SK-N-SH (cell line): Measurements from ENCODE around the gene CST9. TPM values are rescaled to one million over a fixed set of nuclear protein-coding genes. Genes with fewer than 3 reads are reported as not detected.

Experiments used
- CTCF ChIA-PET: fragments of 300-600, 350-600 bp; formaldehyde crosslinking; extraction: SDS; loops from one replicate; lab custom pipeline; 2021; lab: Yijun Ruan, JAX
- POLR2A ChIA-PET: fragments of 350-600 bp; sonication (Branson Sonifier 250); formaldehyde crosslinking; extraction: SDS; loops from one replicate; lab custom pipeline; 2020; ENCODE audit warnings: antibody characterized with exemption, inconsistent platforms; lab: Yijun Ruan, JAX
- DNase-seq: peaks from one replicate; pipeline ENCODE4 v3.0.0; 2012
- H2AFZ ChIP-seq: fragments of 200-600 bp; sonication (generic); 2 replicates; pipeline ENCODE4 v1.8.1; 2016; ENCODE audit warnings: antibody characterized with exemption, mild to moderate bottlenecking, low read depth
- H3F3A ChIP-seq: fragments of 200-600 bp; sonication (generic); replicated peaks from 2 replicates; pipeline ENCODE3; 2016; ENCODE audit warnings: antibody characterized with exemption, mild to moderate bottlenecking; ENCODE audit not compliant: insufficient read depth
- H3K27ac ChIP-seq, 2 experiments: fragments of 200-500 bp in 1 of 2; fragments of 200-600 bp in 1 of 2; sonication (Bioruptor generic) in 1 of 2; sonication (generic), shearing (Covaris generic) in 1 of 2; 2 replicates each; pipeline versions ENCODE4 v1.5.1 to v1.6.1; 2014 to 2016; ENCODE audit warnings: low read depth in 2 of 2, inconsistent platforms in 1 of 2, low read length in 1 of 2, mild to moderate bottlenecking in 1 of 2, mixed read lengths in 1 of 2
- H3K27me3 ChIP-seq: fragments of 200-600 bp; sonication (generic), shearing (Covaris generic); 2 replicates; pipeline ENCODE4 v1.6.1; 2016; ENCODE audit warnings: mixed run types; ENCODE audit not compliant: insufficient read depth
- H3K36me3 ChIP-seq, 2 experiments: fragments of 200-500 bp in 1 of 2; fragments of 200-600 bp in 1 of 2; sonication (Bioruptor generic) in 1 of 2; sonication (generic) in 1 of 2; replicated peaks in 1 of 2; 2 replicates each; pipeline versions ENCODE3 to v1.5.1; 2014 to 2016; ENCODE audit warnings: low read length in 1 of 2, mild to moderate bottlenecking in 1 of 2; ENCODE audit not compliant: insufficient read depth in 2 of 2, control insufficient read depth in 1 of 2
- H3K4me1 ChIP-seq, 2 experiments: fragments of 200-500 bp in 1 of 2; fragments of 200-600 bp in 1 of 2; sonication (Bioruptor generic) in 1 of 2; sonication (generic), shearing (Covaris generic) in 1 of 2; 2 replicates each; pipeline versions ENCODE4 v1.5.1 to v1.6.1; 2014 to 2016; ENCODE audit warnings: low read depth in 1 of 2, low read length in 1 of 2, mixed run types in 1 of 2; ENCODE audit not compliant: insufficient read depth in 2 of 2, control insufficient read depth in 1 of 2
- H3K4me2 ChIP-seq: fragments of 200-600 bp; sonication (generic), shearing (Covaris generic); 2 replicates; pipeline ENCODE4 v1.6.1; 2017; ENCODE audit warnings: mixed run types
- H3K4me3 ChIP-seq, 2 experiments: fragments of 200-500 bp in 1 of 2; fragments of 200-600 bp in 1 of 2; sonication (Bioruptor generic) in 1 of 2; sonication (generic), shearing (Covaris generic) in 1 of 2; 2 replicates each; pipeline versions ENCODE4 v1.5.1 to v1.8.1; 2014 to 2016; ENCODE audit warnings: low read depth in 2 of 2, inconsistent platforms in 1 of 2, low read length in 1 of 2, mild to moderate bottlenecking in 1 of 2, mixed read lengths in 1 of 2, moderate library complexity in 1 of 2
- H3K79me2 ChIP-seq: fragments of 200-600 bp; sonication (generic); 2 replicates; pipeline ENCODE4 v1.8.1; 2017; ENCODE audit warnings: mild to moderate bottlenecking; ENCODE audit not compliant: insufficient read depth
- H3K9ac ChIP-seq: fragments of 200-600 bp; sonication (generic); 2 replicates; pipeline ENCODE4 v1.6.1; 2017; ENCODE audit warnings: mixed run types
- H3K9me2 ChIP-seq: fragments of 200-600 bp; sonication (generic); 2 replicates; pipeline ENCODE4 v1.6.1; 2017; ENCODE audit warnings: mixed run types
- H3K9me3 ChIP-seq: fragments of 200-600 bp; sonication (generic); 2 replicates; pipeline ENCODE4 v1.6.1; 2017; ENCODE audit warnings: mixed run types, mild to moderate bottlenecking, moderate library complexity
- H4K20me1 ChIP-seq: fragments of 200-600 bp; sonication (generic); 2 replicates; pipeline ENCODE4 v1.6.1; 2017; ENCODE audit warnings: mild to moderate bottlenecking, mixed run types; ENCODE audit not compliant: insufficient read depth
- CHD2 ChIP-seq: fragments of 150-350 bp; IDR thresholded peaks from 2 replicates; pipeline ENCODE4 v1.6.1; 2018; ENCODE audit warnings: low read length; ENCODE audit not compliant: partially characterized antibody
- ELF1 ChIP-seq: IDR thresholded peaks from 2 replicates; pipeline ENCODE4 v1.4.0; 2012
- FOSL2 ChIP-seq: IDR thresholded peaks from 2 replicates; pipeline ENCODE4 v1.4.0; 2012; ENCODE audit warnings: low read depth, mild to moderate bottlenecking, moderate library complexity, borderline replicate concordance
- GABPA ChIP-seq: IDR thresholded peaks from 2 replicates; pipeline ENCODE4 v1.4.0; 2012; ENCODE audit warnings: low read depth, mild to moderate bottlenecking
- GATA2 ChIP-seq: sonication (generic); formaldehyde crosslinking; IDR thresholded peaks from 2 replicates; pipeline ENCODE4 v1.5.0; 2020; ENCODE audit warnings: mild to moderate bottlenecking, missing genetic modification reagents
- JUND ChIP-seq: IDR thresholded peaks from 2 replicates; pipeline ENCODE4 v1.4.0; 2012
- MXI1 ChIP-seq: IDR thresholded peaks from 2 replicates; pipeline ENCODE4 v1.6.1; 2012; ENCODE audit warnings: mild to moderate bottlenecking, low read depth, low read length, improper control_type of control experiment
- RCOR1 ChIP-seq: fragments of 150-350 bp; IDR thresholded peaks from 2 replicates; pipeline ENCODE4 v1.6.1; 2017; ENCODE audit warnings: antibody characterized with exemption, low read length
- SIN3A ChIP-seq: IDR thresholded peaks from 2 replicates; pipeline ENCODE4 v1.6.1; 2012; ENCODE audit warnings: low read depth, mild to moderate bottlenecking, low read length, moderate library complexity, borderline replicate concordance
- SMC3 ChIP-seq: IDR thresholded peaks from 2 replicates; pipeline ENCODE4 v1.6.1; 2012; ENCODE audit warnings: low read depth, low read length, improper control_type of control experiment
- TAF1 ChIP-seq: IDR thresholded peaks from 2 replicates; pipeline ENCODE4 v1.6.1; 2012; ENCODE audit warnings: low read depth, mild to moderate bottlenecking, low read length, moderate library complexity, borderline replicate concordance
- TCF12 ChIP-seq: IDR thresholded peaks from 2 replicates; pipeline ENCODE4 v1.4.0; 2012
- TEAD4 ChIP-seq: IDR thresholded peaks from 2 replicates; pipeline ENCODE4 v1.4.0; 2012; ENCODE audit warnings: mild to moderate bottlenecking, borderline replicate concordance; ENCODE audit not compliant: insufficient read depth
- WGBS: methylation state at CpG from one replicate; pipeline ENCODE4 v1.1.6; 2017; ENCODE audit warnings: low lambda C conversion rate; 5-methylcytosine and 5-hydroxymethylcytosine counted together
- polyA plus RNA-seq, 3 experiments: library from polyadenylated mRNA; depleted of rRNA; stranded (reverse); fragments of >200 nt; gene quantifications; 2 replicates each; pipeline ENCODE4 v1.2.3, GENCODE V29; 2012
- TF ChIP-seq, protein P1 (sequence below): fragments of 150-350 bp; IDR thresholded peaks from 2 replicates; pipeline ENCODE4 v1.6.1; 2016; ENCODE audit warnings: mild to moderate bottlenecking, low read depth, low read length
- TF ChIP-seq, protein P2 (sequence below): IDR thresholded peaks from 2 replicates; pipeline ENCODE4 v1.4.0; 2012; ENCODE audit warnings: low read depth, borderline replicate concordance
- TF ChIP-seq, protein P3 (sequence below): IDR thresholded peaks from 2 replicates; pipeline ENCODE4; 2012
- TF ChIP-seq, protein P4 (sequence below): IDR thresholded peaks from 2 replicates; pipeline ENCODE4 v1.4.0; 2012; ENCODE audit warnings: low read depth
- TF ChIP-seq, protein P5 (sequence below): IDR thresholded peaks from 2 replicates; pipeline ENCODE4 v1.6.1; 2012; ENCODE audit warnings: mild to moderate bottlenecking, low read depth, low read length, moderate library complexity
- TF ChIP-seq, protein P6 (sequence below): IDR thresholded peaks from 2 replicates; pipeline ENCODE4 v1.4.0; 2012; ENCODE audit warnings: low read depth, borderline replicate concordance

CST9 gene
- polyA plus RNA-seq, 1 of the 3 experiments (the other 2 are of a cell fraction) = not detected

DNA sequence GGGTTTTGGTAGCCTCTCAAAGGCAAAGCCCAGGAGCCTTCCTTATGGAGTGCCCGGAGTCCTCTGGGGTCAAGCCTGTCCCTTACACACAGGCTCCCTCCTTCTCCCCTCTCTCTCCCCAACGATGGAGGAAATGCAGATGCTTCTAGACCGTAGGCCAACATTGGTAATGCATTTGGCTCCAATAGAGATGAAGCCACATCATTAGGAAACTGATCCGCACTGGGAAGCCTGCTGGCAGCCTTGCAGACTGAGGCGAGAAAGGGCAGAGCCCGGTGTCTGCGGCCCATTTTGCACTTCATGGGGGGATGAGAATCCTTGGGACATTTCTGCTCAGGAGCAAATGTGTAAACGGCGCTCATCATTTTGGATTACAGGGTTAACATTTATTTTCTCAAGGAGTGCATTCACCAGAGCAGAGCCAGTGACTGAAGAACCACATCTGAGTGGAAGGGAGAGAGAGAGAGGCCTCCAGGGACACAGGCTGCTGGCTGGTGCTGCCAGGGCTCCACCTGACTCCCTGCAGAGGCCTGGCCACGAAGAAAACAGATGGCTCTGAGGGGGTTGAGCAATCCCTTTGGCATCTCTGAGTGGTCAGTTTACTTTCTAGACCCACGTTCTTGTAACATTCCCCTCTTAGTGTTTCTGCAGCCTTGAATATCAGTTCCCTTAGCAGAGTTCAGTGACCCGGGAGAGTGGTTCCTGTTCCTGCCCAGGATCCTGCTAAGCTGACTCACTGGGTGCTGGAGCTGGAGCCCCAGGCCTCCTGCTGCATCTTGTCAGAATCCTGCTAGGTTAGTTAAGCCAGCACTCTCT, 36.4 kb upstream of the CST9 start:
- TF ChIP-seq, protein P1, sequence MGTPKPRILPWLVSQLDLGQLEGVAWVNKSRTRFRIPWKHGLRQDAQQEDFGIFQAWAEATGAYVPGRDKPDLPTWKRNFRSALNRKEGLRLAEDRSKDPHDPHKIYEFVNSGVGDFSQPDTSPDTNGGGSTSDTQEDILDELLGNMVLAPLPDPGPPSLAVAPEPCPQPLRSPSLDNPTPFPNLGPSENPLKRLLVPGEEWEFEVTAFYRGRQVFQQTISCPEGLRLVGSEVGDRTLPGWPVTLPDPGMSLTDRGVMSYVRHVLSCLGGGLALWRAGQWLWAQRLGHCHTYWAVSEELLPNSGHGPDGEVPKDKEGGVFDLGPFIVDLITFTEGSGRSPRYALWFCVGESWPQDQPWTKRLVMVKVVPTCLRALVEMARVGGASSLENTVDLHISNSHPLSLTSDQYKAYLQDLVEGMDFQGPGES = no peak
- TF ChIP-seq TEAD4 (no peak), SIN3A (no peak), RCOR1 (no peak), CHD2 (no peak), TCF12 (peak; percentile 69), GATA2 (CRISPR knock-in tag) (no peak), GABPA (peak; percentile 31; the same call in 1 of the 2 replicates), ELF1 (no peak), JUND (no peak), TAF1 (no peak), MXI1 (no peak), FOSL2 (peak; percentile 12; the same call in 1 of the 2 replicates), SMC3 (no peak)
- TF ChIP-seq, protein P2, sequence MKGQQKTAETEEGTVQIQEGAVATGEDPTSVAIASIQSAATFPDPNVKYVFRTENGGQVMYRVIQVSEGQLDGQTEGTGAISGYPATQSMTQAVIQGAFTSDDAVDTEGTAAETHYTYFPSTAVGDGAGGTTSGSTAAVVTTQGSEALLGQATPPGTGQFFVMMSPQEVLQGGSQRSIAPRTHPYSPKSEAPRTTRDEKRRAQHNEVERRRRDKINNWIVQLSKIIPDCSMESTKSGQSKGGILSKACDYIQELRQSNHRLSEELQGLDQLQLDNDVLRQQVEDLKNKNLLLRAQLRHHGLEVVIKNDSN = no peak
- TF ChIP-seq, protein P3, sequence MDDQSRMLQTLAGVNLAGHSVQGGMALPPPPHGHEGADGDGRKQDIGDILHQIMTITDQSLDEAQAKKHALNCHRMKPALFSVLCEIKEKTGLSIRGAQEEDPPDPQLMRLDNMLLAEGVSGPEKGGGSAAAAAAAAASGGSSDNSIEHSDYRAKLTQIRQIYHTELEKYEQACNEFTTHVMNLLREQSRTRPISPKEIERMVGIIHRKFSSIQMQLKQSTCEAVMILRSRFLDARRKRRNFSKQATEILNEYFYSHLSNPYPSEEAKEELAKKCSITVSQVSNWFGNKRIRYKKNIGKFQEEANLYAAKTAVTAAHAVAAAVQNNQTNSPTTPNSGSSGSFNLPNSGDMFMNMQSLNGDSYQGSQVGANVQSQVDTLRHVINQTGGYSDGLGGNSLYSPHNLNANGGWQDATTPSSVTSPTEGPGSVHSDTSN = no peak
- TF ChIP-seq, protein P4, sequence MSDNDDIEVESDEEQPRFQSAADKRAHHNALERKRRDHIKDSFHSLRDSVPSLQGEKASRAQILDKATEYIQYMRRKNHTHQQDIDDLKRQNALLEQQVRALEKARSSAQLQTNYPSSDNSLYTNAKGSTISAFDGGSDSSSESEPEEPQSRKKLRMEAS = no peak
- TF ChIP-seq, protein P5, sequence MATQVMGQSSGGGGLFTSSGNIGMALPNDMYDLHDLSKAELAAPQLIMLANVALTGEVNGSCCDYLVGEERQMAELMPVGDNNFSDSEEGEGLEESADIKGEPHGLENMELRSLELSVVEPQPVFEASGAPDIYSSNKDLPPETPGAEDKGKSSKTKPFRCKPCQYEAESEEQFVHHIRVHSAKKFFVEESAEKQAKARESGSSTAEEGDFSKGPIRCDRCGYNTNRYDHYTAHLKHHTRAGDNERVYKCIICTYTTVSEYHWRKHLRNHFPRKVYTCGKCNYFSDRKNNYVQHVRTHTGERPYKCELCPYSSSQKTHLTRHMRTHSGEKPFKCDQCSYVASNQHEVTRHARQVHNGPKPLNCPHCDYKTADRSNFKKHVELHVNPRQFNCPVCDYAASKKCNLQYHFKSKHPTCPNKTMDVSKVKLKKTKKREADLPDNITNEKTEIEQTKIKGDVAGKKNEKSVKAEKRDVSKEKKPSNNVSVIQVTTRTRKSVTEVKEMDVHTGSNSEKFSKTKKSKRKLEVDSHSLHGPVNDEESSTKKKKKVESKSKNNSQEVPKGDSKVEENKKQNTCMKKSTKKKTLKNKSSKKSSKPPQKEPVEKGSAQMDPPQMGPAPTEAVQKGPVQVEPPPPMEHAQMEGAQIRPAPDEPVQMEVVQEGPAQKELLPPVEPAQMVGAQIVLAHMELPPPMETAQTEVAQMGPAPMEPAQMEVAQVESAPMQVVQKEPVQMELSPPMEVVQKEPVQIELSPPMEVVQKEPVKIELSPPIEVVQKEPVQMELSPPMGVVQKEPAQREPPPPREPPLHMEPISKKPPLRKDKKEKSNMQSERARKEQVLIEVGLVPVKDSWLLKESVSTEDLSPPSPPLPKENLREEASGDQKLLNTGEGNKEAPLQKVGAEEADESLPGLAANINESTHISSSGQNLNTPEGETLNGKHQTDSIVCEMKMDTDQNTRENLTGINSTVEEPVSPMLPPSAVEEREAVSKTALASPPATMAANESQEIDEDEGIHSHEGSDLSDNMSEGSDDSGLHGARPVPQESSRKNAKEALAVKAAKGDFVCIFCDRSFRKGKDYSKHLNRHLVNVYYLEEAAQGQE = no peak
- TF ChIP-seq, protein P6, sequence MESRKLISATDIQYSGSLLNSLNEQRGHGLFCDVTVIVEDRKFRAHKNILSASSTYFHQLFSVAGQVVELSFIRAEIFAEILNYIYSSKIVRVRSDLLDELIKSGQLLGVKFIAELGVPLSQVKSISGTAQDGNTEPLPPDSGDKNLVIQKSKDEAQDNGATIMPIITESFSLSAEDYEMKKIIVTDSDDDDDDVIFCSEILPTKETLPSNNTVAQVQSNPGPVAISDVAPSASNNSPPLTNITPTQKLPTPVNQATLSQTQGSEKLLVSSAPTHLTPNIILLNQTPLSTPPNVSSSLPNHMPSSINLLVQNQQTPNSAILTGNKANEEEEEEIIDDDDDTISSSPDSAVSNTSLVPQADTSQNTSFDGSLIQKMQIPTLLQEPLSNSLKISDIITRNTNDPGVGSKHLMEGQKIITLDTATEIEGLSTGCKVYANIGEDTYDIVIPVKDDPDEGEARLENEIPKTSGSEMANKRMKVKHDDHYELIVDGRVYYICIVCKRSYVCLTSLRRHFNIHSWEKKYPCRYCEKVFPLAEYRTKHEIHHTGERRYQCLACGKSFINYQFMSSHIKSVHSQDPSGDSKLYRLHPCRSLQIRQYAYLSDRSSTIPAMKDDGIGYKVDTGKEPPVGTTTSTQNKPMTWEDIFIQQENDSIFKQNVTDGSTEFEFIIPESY = no peak
- H3K9me2 ChIP-seq = no peaks in the 10 kb centered on the region
- no peaks in the 10 kb centered on the region for H4K20me1 ChIP-seq
- 63% methylated on average over 12 of the region's 12 CpGs for WGBS
- no peaks in the 10 kb centered on the region for H3K27me3 ChIP-seq
- ChIA-PET POLR2A (no interaction called here), CTCF (no interaction called here)
- H3K9me3 ChIP-seq = no peaks in the 10 kb centered on the region
- peaks cover 3% of the 10 kb centered on the region; the same call in 1 of the 2 replicates for H3K79me2 ChIP-seq
- 0 out of 2 replicates have a peak overlapping the region, but pooled peaks have one; percentile 37 for H3K4me2 ChIP-seq
- no peaks in the 10 kb centered on the region for H3K36me3 ChIP-seq
- DNase-seq = no peak
- no peaks in the 10 kb centered on the region for H3F3A ChIP-seq
- no peak overlapping the region for H3K9ac ChIP-seq
- no peak overlapping the region for H2AFZ ChIP-seq
- H3K27ac ChIP-seq = no peak overlapping the region
- peaks cover 0 to 5% of the 10 kb centered on the region in 2 experiments; a peak in 2 of 4 replicates for H3K4me1 ChIP-seq
- H3K4me3 ChIP-seq = no peak overlapping the region
